ENCODE results near the gene PROSER3. TPM values are rescaled to one million over a fixed set of nuclear protein-coding genes. Genes with fewer than 3 reads are reported as not detected.

PROSER3 gene
- total RNA-seq, 1 donor: 5.8 TPM

DNA sequence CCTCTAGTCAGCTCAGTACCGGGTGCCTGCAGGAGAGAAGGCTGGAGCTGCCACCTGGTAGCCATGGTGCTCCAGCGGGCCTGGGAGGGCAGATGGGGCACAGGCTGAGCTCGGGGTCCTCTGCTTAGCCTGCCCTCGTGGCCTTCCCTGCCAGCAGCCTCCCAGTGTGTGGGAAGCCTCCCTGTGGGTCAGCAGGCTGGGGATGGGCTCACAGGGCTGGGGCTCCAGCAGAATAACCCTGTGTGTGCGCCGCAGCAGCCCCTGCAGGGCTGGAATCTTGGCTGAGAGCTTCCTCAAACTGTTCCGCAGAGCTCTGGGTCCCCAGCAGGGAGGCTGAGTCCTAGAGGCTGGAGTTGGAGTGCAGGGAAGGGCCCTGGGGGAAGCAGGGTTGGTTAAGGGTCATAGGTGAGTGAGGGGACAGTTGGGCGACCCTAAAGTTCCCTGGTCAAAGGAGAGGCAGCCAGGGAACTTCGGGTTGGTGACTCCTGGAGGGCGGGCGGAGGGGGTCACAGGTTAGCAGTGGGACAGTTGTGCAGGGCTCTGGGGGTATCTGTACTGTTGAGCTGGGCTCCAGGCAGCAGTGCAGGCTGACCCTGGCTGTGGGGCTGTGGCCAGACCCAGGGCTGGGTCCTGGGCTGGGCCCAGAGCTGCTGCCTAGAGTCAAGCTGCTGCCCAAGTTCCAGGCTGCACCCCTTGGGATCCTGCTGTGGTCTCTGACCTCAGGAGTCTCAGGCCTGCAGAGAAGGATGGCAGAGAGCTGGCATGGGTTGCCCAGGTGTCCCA is 31.4 kb downstream of the PROSER3 start:
- Histone ChIP-seq H3K27ac (ENCODE audit: low read depth, low read length) (no peak overlapping the region), H3K36me3 (ENCODE audit: insufficient read depth, low read length) (no peaks in the 10 kb centered on the region), H4K20me1 (ENCODE audit: insufficient read depth, low read length) (no peaks in the 10 kb centered on the region), H2AFZ (ENCODE audit: low read length) (no peak overlapping the region), H3K4me3 (ENCODE audit: insufficient read depth, low read length) (no peak overlapping the region), H3K79me2 (ENCODE audit: insufficient read depth, low read length) (no peaks in the 10 kb centered on the region), H3K4me2 (ENCODE audit: insufficient read depth, low read length) (no peak overlapping the region), H3K4me1 (ENCODE audit: insufficient read depth, low read length) (peaks cover 2% of the 10 kb centered on the region), H3K27me3 (ENCODE audit: insufficient read depth, low read length) (no peaks in the 10 kb centered on the region), H3K9me3 (ENCODE audit: low read depth, low read length) (no peaks in the 10 kb centered on the region)
- TF ChIP-seq, protein P1, sequence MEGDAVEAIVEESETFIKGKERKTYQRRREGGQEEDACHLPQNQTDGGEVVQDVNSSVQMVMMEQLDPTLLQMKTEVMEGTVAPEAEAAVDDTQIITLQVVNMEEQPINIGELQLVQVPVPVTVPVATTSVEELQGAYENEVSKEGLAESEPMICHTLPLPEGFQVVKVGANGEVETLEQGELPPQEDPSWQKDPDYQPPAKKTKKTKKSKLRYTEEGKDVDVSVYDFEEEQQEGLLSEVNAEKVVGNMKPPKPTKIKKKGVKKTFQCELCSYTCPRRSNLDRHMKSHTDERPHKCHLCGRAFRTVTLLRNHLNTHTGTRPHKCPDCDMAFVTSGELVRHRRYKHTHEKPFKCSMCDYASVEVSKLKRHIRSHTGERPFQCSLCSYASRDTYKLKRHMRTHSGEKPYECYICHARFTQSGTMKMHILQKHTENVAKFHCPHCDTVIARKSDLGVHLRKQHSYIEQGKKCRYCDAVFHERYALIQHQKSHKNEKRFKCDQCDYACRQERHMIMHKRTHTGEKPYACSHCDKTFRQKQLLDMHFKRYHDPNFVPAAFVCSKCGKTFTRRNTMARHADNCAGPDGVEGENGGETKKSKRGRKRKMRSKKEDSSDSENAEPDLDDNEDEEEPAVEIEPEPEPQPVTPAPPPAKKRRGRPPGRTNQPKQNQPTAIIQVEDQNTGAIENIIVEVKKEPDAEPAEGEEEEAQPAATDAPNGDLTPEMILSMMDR (IDR thresholded peaks at IDR 0.05; ENCODE audit: extremely low read depth, low read depth, low read length): no peak
- peak; percentile 73 for DNase-seq (ENCODE audit: insufficient read length, low spot score, missing footprints)

DNA sequence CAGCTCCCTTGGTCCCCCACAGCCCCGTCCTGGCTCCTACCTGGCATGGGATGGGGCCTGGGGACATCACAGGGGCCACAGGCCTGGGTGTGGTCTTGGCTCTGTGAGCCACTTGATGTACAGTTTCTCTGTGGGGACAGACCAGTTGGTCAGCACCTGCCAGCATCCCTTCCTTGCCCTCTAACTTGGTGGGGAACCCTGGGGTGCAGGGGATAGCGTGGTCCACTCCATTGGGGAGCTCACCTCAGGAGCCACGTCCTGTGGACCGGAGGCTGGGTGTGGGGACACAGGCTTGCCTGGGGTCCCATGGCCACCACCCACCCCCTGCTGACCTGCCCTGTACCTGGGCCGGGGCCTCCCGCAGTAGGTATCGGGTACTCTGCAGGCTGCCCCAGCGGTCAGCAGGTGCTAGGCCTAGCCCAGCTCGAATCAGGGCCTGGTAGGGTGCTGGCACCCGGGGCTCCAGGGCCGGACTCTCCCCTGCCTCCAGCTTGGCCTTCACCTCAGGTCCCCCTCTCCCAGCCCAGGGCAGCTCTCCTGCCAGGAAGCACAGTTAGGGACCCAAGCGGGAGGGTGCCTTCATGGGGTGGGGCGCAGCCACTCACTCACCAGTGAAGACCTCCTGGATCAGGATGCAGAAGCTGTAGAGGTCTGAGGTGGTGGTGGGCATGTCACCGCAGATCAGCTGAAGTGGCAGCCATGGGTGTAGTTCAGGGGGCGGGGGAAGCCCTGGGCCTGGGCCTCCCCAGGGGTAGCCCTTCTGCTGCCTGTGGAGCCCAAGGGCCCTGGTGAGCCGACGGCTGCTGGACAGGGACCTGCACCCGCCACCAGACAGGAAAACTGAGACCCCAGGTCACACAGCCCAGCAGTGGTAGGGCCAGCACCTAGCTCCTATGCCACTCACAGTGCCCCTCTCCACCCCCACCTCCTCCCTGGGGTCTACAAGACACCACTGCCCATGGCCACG is 32.3 kb downstream of the PROSER3 start:
- H3K27ac ChIP-seq (ENCODE audit: low read depth, low read length): no peak overlapping the region
- DNase-seq (ENCODE audit: insufficient read length, low spot score, missing footprints): peak; percentile 67
- TF ChIP-seq, protein P1 (IDR thresholded peaks at IDR 0.05; ENCODE audit: extremely low read depth, low read depth, low read length): no peak

GRCh38 chr19:35790981-35791813 is 33.2 kb downstream of the PROSER3 start:
- Histone ChIP-seq H3K79me2 (ENCODE audit: insufficient read depth, low read length) (no peaks in the 10 kb centered on the region), H4K20me1 (ENCODE audit: insufficient read depth, low read length) (no peaks in the 10 kb centered on the region), H3K27me3 (ENCODE audit: insufficient read depth, low read length) (peaks cover 14% of the 10 kb centered on the region), H3K4me2 (ENCODE audit: insufficient read depth, low read length) (no peak overlapping the region), H2AFZ (ENCODE audit: low read length) (no peak overlapping the region), H3K4me1 (ENCODE audit: insufficient read depth, low read length) (peaks cover 2% of the 10 kb centered on the region), H3K9me3 (ENCODE audit: low read depth, low read length) (no peaks in the 10 kb centered on the region), H3K27ac (ENCODE audit: low read depth, low read length) (no peak overlapping the region), H3K4me3 (ENCODE audit: insufficient read depth, low read length) (no peak overlapping the region), H3K36me3 (ENCODE audit: insufficient read depth, low read length) (no peaks in the 10 kb centered on the region)
- DNase-seq (ENCODE audit: insufficient read length, low spot score, missing footprints): peak; percentile 84
- TF ChIP-seq, protein P1 (IDR thresholded peaks at IDR 0.05; ENCODE audit: extremely low read depth, low read depth, low read length): no peak

More for the DNA sequence above, 32.3 kb downstream of the PROSER3 start:
- peaks cover 2% of the 10 kb centered on the region for H3K4me1 ChIP-seq (ENCODE audit: insufficient read depth, low read length)
- peaks cover 5% of the 10 kb centered on the region for H3K27me3 ChIP-seq (ENCODE audit: insufficient read depth, low read length)
- no peaks in the 10 kb centered on the region for H3K79me2 ChIP-seq (ENCODE audit: insufficient read depth, low read length)
- H3K36me3 ChIP-seq (ENCODE audit: insufficient read depth, low read length): no peaks in the 10 kb centered on the region
- H2AFZ ChIP-seq (ENCODE audit: low read length): no peak overlapping the region
- H3K4me3 ChIP-seq (ENCODE audit: insufficient read depth, low read length): no peak overlapping the region
- no peaks in the 10 kb centered on the region for H4K20me1 ChIP-seq (ENCODE audit: insufficient read depth, low read length)
- H3K9me3 ChIP-seq (ENCODE audit: low read depth, low read length): no peaks in the 10 kb centered on the region
- no peak overlapping the region for H3K4me2 ChIP-seq (ENCODE audit: insufficient read depth, low read length)

Measured in osteoblast (primary cell).